M059J (cell line): Measurements from ENCODE around the gene BPGM. TPM values are rescaled to one million over a fixed set of nuclear protein-coding genes. Genes with fewer than 3 reads are reported as not detected.
A peak's percentile ranks its signal among the peaks of the same experiment; 100 is the strongest.

Source experiments
- DNase-seq: peaks from one replicate; pipeline ENCODE4 v3.0.0-alpha.2; 2012; ENCODE audit warnings: low read depth
- total RNA-seq: library from RNA; depleted of rRNA; stranded (reverse); fragments of >200 nt; shearing (Covaris generic); gene quantifications from 2 replicates; pipeline ENCODE4 v1.2.3, GENCODE V29; 2014

BPGM gene
- total RNA-seq, 1 experiment from 2014 or later = 39.6 TPM

DNA sequence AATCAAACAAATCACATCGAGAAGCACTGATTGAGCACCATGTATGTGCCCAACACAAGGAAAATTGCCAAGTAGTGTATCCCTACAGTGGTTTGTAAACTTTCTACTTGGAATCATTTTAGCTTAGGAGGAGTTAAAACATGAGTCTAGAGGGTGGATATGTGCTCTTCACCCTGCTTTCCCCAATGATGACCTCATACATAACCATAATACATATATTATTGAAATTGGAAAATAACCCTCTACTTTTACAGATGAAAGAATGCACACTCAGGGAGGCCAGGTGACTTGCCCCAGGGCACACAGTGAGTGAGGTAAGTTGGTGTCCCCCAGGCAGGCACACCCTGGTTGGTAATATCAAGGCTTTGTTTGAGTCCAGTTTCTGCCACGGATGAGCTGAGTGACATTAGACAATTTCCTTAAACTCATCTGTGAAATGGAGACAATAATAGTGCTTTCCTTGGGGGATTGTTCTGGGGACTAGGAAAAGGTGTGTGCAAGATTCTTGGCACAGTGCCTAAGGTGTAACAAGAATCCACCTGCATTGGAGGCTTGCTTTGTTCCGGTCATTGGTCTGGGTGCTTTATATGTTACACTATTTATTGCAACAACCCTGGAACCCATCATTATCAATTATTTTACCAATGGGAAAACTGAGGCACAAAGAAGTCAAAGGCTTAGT, 50.7 kb downstream of the BPGM start:
- no peak for DNase-seq

DNA sequence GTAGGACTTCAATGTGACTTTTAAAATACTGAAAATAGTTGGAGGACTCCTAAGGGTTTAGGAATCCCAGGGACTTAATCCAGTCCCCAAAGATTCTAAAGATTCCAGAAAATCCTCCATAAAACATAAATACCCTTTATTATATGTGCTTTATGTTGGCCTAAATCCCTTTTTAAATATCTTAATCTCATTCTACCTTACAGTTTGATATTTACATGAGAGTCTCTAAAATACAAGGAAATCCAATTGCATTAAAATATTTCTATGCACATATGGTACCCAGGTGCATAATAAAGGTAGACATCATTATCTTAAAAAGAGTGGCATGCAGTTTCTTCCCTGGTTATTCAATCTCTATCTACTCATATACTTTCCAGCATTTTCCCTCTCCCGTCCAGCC, 51.8 kb downstream of the BPGM start:
- DNase-seq = no peak

DNA sequence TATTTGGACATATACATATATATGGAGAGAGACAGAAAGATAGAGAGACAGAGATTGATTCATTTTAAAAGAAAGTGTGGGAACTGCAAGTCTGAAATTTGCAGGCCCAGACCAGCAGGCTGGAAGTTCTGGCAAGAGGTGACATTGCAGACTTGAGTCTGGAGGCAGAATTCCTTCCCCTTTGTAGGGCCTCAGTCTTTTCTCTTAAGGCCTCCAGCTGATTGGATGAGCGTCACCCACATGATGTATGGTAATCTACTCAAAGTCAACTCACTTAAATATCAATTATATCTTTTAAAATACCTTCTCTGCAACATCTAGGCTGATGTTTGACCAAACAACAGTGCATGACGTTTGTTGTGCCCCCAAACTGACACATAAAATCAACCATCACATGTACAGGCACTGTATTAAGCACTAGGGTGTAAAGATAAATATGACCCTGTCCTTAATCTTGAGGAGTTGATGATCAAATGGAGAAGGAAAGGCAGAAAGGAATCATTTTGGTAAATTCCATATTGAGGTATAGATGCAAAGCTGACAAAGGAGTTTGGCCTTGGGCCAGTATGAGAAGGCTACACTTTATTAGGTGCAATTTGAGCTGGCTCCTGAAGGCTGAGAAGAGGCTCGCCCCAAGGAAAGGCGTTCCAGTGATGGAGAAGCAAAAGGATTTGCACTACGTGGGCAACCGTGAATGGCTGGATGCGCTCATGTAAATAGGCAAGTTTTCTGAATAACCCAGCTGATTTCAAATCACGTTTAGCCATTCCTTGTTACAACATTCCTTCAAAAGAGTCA, 52.6 kb downstream of the BPGM start:
- DNase-seq = no peak

DNA sequence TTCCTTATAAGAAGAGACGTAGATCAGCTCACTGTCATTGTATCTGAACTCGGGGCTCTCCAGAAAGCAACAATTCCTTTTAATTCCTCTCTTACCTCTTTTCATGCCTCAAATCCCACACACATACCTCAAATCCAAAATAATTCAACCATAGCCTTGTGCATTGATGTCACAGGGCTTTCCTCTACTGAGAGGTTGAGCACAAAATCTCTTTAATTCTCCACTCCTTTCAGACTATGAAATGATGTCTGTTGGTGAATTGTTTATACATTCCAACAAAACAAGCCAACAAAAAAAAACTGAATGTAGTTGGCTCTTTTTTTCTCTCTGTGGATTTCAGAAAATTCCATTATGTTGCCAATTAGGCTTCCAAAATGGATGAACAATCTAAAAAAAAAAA, 53.2 kb downstream of the BPGM start:
- DNase-seq = no peak

DNA sequence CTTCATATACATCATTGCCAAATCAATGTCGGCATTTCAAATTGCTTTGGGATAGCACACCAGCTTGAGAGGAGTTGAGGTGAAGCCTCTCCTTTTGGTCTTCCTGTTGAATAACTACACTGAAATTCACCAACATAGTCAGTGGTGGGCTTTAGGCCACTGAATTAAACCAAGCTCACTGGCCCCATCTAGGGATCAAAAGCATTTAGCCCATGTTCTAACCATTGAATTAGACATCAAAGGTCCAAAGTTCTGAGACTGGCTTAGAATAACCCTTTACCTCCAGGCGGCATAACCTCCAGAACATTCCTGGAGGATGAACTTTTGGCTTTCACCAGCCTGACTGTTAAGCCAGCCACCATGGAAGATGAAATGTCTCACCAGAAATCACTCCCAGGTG, 54.6 kb downstream of the BPGM start:
- peak; percentile 72 for DNase-seq

DNA sequence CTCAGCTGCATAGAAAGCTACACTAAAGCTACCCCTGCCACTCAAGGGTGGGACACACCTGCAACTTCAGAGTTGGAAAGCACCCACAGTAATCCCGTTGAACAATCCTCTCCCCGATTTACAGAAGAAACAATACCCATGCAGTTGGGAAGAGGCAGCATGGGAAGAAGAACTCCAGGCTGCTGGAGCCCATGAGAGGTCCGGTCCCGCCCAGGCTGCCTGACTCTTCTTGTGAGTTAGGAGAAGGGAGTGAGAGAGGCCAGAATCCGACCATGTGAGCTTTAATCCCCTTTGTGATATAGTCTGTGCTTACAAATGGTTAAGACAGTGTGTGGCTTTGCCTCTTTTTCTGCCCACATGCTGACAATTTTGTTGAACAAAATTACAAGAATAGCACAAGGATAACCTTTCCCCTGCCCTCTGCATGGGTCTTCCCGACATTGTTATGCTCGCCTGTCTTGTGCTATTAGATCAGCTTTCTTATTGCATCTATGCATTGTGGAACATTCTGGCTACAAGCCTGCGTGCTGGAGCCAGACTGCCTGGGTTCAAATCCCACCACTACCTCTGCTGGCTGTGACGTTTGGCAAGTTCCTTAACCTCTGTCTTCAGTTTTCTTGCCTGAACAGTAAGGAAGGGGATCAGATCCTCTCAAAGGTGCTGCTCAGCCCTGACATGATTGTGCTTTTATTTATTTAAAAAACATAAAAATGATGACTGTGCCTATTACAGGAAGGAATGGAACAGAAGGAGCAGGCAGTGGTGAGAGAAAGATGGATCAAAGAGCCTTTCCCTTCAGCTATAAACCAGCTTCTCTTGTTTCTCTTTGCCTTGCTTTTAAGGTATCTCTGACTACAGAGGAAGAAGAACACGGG, 56.0 kb downstream of the BPGM start:
- no peak for DNase-seq

DNA sequence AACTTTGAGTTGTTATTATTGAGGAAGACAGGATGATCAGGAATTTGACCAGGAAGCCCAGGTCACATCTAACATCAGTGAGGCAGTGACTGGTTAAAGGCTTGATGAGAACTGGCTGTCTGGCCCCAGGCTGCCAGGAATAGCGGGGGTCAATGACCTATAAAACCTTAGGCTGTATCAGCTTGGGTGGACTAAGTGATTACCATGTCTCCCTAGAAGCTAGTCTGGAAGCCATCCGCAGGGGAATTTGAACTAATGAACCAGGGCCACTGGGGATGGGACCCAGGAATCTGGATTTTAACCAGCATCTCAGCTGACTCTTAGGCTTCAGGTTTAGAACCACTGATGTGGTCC, 56.6 kb downstream of the BPGM start:
- DNase-seq = no peak

DNA sequence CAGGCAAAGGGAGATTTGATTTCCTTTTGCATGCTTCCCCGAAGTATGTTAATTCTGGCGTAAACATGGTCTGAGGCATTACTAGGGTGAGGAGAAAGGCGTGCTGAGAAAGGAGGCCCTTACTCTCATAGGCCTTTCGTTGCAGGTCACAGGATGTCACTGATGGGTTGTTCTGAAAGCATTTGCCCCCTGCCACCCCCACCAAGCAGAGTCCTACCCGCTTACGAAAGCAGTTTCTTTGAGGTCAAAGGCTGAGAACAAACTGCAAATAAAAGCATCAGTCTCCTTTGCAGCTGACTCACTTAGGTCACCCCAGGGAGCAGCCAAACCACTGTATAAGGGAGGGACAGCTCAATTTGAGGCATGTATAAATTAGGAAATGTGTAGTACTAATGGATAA, 57.1 kb downstream of the BPGM start:
- peak; percentile 79 for DNase-seq

DNA sequence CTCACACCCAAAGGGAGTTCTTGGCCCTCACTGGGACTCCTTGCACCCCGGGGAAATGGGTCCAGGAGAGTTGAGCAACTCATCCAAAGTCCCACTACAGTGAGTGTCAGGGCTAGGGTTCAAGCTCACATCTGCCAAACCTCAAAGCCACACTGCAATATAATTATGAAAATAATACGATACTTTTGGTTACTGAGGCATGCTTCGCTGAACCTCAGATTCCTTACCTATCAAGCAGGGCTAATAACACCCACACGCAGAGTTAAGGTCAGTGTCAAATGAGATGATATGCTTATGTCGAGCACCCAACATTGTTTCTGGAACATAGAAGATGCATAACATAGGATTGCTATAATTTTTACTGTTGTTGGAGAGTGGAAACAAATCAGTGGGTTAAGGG, 58.2 kb downstream of the BPGM start:
- DNase-seq = no peak

DNA sequence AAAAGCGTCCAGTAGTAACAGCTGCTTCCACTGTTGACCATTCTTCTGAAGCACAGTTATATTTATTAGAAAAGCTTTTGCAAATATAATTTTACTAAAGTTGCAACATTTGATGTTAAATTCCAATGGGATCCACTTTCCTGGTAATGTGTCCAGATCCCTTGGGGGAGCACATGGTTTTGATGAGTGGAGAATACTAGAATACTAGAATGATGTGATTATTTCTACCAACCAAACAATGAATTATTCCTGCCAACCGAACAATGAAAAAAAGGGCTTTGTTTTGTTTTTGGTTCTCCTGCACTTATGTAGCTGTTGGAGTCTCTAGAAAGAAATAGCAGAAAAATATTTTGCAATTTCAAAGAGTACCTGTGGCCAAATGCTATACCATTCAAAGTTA, 59.1 kb downstream of the BPGM start:
- no peak for DNase-seq

DNA sequence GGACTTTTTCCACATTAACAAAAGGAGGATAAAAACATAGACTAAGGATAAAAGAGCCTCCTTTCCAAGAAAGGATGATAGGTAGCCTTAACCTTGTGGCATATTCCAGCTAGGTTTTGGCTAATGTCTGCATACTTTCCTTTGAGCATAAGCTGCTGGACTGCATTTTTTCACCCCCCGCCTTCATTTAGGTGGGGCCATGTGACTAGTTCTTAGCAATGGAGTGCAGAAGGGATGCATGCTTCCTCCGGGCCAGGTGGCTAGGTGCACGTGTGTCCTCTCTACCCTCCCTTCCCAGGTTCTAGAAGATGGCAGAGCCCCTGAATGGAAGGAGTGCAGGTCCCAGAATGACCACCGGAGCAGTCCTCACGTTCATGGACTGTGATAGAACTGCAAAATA, 59.8 kb downstream of the BPGM start:
- no peak for DNase-seq

DNA sequence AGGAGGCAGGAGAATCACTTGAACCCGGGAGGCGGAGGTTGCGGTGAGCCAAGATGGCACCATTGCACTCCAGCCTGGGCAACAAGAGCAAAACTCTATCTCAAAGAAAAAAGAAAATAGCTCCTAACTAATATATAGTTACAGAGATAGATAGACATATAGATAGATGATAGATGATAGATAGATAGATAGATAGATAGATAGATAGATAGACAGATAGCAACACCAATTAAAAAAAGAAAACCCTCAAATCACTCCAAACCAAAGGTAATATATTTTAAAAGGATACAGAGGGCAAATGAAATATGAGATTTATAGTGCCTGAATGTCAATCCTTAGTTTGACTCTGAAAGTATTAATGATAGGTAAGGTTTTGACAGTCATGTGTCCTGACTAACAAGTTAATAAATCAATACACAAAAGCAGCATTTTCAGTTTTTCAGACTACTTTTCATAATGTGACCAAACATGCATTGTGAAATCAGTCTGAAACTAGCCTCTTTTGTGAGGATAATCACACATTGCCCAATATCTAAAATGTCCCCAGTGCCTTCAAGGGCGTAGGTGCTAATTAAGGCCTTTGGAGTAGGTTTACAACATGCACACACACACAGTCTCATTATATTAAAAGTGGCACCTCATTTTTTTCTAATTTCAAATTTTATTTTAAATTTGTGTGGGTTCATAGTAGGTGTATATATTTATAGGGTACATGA, 61.2 kb downstream of the BPGM start:
- no peak for DNase-seq

DNA sequence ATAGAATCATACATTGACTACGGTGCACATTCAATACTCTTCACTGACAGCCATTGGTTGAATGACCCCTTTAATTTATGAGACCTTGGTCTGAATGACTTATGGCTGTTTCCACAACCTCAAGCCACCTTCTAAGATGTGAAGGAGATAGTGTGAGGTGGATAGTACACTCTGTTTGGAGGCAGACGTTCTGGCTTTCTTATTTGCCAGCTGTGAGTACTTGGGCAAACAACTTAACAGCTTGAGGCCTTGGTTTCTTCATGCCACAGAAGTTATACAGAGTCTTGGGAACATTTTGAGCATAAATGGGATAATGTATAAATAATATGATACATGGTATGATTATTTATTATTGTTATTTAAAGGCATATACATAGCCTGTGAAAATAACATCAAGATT, 62.0 kb downstream of the BPGM start:
- no peak for DNase-seq

DNA sequence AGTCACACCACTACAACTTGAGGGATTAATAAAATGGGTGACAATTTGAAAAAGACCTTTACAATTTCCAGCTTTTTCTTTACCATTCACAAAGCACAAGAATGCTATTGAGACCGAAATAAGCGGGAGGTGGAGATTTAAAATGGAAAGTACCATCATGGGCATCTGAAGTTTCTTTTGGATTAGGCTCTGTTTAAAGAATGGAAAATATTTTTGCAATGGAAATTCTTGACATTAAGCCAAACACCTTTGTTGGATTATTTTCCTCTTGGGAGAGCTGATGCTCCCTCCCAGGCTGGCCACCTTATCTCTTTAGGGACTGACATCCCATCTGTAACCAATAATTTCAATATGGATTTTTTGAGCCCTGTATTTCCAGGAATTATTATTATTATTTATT, 62.5 kb downstream of the BPGM start:
- DNase-seq = peak; percentile 45

DNA sequence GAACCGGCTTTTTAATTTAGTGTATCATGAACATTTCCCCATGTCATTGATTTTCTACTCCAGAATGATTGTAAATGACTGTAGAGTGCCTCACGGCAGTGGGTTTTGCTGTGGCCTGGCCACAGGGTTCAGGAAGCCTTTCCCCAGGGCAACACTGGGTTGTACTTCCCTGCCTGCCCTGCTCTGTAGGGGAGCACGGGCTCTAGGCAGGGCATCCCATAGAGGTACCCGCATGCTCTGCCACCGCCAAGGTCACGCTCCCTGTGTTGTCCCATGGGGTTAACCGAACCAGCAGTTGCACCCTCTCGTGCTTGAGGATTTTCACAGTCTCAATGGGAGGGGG, 63.8 kb downstream of the BPGM start:
- DNase-seq = peak; percentile 88

DNA sequence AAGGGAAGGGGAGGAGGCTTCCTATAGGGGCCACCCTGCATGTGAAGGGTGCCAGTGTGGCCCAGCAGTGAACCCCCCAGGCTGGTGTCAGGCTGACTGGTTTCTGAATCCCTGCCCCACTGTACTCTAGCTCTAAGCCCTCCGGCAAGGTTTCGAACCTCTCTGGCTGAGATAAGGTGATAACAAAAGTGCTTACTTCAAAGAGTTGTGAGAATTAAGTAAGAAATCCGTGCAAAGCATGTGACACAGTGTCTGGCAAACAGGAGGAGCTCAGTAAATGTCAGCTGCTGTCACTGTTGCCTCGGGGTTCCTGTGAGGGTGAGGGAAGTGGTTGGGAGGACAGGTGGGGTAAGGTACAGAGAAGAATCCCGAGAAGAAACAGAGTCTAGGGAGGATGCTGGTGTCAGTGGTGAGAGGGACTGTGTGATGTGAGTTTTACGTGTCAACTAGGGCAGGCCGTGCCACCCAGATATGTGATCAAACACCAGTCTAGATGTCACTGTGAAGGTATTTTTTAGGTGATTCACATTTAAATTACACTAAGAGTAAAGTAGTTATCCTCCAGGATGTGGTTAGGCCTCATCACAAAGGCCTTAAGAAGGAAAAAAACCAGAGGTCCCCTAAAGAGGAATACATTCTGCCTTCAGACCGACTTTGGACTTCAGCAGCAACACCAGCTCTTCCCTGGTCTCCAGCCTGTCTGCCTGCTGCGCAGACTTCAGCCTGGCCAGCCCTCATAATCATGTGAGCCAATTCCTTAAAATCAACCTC, 64.4 kb downstream of the BPGM start:
- peak; percentile 95 for DNase-seq

DNA sequence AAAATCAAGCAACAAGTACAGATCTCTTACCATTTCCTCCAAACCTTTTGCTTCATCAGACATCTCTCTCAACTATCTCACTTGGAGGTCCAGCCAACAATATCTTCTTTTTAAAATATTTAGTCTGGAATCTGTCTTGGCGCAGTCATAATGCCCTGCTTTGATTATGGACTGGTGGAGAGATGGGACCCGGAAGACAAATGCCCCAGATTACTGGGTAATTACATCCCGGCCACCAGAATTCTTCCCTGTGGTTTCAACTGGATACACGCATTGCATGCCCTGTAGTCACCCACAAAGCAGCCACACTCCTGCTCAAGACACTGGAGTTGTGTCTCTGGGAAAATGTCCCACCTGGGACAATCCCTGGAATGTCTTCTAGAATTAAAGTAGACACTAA, 65.5 kb downstream of the BPGM start:
- peak; percentile 90 for DNase-seq

DNA sequence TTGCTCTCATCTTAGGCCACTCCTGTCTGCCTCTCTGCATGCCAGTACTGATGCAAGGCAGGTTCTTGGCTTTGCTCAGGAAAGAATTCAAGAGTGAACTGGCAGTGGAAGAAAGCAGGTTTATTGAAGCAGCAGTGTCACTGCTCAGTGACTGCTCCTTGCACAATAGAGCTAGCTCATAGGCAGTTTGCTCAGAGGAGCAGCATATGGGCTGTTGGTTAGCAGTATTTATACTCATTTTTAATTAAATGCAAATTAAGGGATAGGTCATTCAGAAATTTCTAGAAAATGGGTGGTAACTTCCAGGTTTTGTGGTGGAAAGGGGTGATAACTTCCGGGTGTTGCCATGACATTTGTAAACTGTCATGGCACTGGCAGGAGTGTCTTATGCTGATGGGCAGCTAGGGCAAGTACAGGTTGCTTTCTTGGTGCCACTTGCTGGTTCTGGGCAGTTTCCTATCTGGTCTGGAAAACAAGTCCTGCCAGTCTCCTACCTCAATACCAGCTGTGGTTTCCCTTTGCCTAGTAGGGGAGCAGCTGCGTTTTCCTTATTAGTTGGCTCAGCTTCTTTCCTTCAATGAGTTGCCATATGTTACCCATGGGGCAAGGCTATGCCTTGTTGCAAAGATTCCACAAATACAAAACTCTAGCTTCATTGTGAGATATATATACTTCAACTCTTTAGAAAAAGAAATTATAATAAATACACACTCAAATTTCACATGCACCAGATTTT, 68.0 kb downstream of the BPGM start:
- DNase-seq = peak; percentile 37

DNA sequence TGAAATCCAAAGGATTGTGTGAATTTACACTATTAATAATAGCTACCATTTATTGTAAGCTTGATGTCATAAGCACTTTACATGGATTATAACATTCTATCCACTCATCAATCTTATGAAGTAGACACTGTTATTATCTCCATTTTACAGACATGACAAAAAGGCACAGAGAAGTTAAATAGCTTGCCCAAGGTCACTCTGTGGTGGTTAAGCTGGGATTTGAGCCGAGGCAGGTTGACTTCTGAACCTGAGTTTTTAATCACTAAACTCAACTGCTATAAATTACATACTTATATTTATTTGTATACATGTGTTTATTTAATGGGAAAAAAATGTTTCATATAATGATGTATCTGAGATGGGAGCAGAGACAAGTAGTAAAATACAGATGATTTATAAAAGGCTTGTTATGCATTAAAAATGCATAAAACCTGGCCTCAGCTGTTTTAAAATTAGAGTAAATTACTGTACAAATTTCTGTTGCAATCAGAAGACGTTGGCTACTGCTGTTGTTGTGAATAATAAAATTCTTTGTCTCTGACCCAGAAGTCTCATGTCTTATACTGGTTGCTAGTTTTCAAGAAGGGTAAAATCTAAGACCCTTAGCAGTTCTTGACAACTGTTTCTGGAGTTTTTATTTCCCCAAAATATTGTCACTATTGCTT, 71.7 kb downstream of the BPGM start:
- DNase-seq = no peak
